ENCODE measurements around the gene CXCL14. TPM values are rescaled to one million over a fixed set of nuclear protein-coding genes. Genes with fewer than 3 reads are reported as not detected.

Gene CXCL14
- total and polyA plus RNA-seq, 2 of the 4 experiments (the other 2 are of a cell fraction) = not detected

- BruUV-seq (replicated peaks) = no TSS peak
- Histone ChIP-seq H4K5ac (ENCODE audit: low read depth, low read length) (no peak overlapping the region), H3K27ac (ENCODE audit: insufficient read depth, low read length) (no peak overlapping the region), H3K23ac (ENCODE audit: low read depth, low read length) (no peak overlapping the region), H2BK120ac (ENCODE audit: low read depth, low read length) (no peak overlapping the region), H4K20me1 (ENCODE audit: insufficient read depth, low read length) (no peaks in the 10 kb centered on the region), H3K79me1 (ENCODE audit: low read depth in 1 of 2, low read length in 2 of 2) (no peaks in the 10 kb centered on the region), H3K14ac (replicated peaks; ENCODE audit: low read depth, low read length) (no peak overlapping the region), H3K9me3 (ENCODE audit: control insufficient read depth, insufficient read depth, low read length) (no peaks in the 10 kb centered on the region), H3K56ac (ENCODE audit: extremely low read depth, insufficient read depth, low read length) (no peak overlapping the region), H3K4me1 (ENCODE audit: control insufficient read depth, insufficient read depth, low read length) (no peaks in the 10 kb centered on the region), H3K9me1 (ENCODE audit: insufficient read depth, low read length) (no peaks in the 10 kb centered on the region), H3K9ac (ENCODE audit: low read depth, low read length) (no peak overlapping the region), H3K4ac (ENCODE audit: low read depth, low read length) (no peak overlapping the region), H3K27me3 (ENCODE audit: control insufficient read depth, insufficient read depth, low read length) (no peaks in the 10 kb centered on the region; the same call in 1 of the 2 replicates), H3K4me3 (ENCODE audit: insufficient read depth, low read depth, low read length) (no peak overlapping the region), H3K18ac (ENCODE audit: low read depth, low read length) (no peak overlapping the region), H3K4me2 (ENCODE audit: low read depth, low read length) (no peak overlapping the region), H4K91ac (ENCODE audit: insufficient read depth, low read depth, low read length) (no peak overlapping the region), H2BK15ac (ENCODE audit: low read depth, low read length) (no peak overlapping the region), H2AK5ac (ENCODE audit: low read depth, low read length) (no peak overlapping the region), H2BK20ac (ENCODE audit: low read depth, low read length) (no peak overlapping the region), H2AK9ac (replicated peaks; ENCODE audit: low read depth, low read length, poor library complexity) (no peak overlapping the region), H2AFZ (replicated peaks; ENCODE audit: low read length, poor library complexity) (no peak overlapping the region), H4K8ac (ENCODE audit: low read depth in 2 of 2, low read length in 2 of 2) (no peak overlapping the region), H3K36me3 (ENCODE audit: control insufficient read depth, insufficient read depth, low read length) (no peaks in the 10 kb centered on the region), H2BK5ac (ENCODE audit: low read depth, low read length, poor library complexity, severe bottlenecking) (no peak overlapping the region)
- ATAC-seq (ENCODE audit: low read depth) (no peak), DNase-seq (no peak)
- no CpG with 5 or more reads among the region's 3 CpGs for WGBS, 2 experiments (ENCODE audit: extremely low coverage in 2 of 2, insufficient read length in 1 of 2)
- intact Hi-C loops (cut with micrococcal nuclease) = no loop called here
- ChIA-PET CTCF (no interaction called here), POLR2A (ENCODE audit: unreplicated experiment) (no interaction called here)
- in situ Hi-C loops (cut with MboI; ENCODE audit: low sequenced_read_pairs) = no loop called here
- dilution Hi-C loops (cut with HindIII; ENCODE audit: low sequenced_read_pairs, unreplicated experiment) = no loop called here
- TF ChIP-seq POLR2A (IDR thresholded peaks at IDR 0.05; ENCODE audit: low read depth, low read length) = no peak
- no peak for TF ChIP-seq BHLHE40 (IDR thresholded peaks at IDR 0.05; ENCODE audit: low read depth, low read length)
- no peak for TF ChIP-seq CTCF (conservative IDR thresholded peaks at IDR 0.05; ENCODE audit: low read depth, low read length)
These were observed 47.2 kb upstream of the CXCL14 start for GRCh38 chr5:135625961-135626360.

Data from IMR-90 (cell line).